Tibial nerve (tissue), 4 donors: Measurements from ENCODE around the gene FOXP4. TPM values are rescaled to one million over a fixed set of nuclear protein-coding genes. Genes with fewer than 3 reads are reported as not detected.

Experiments
- DNase-seq, 2 donors: peaks; one replicate each; pipeline ENCODE4 v3.0.0-alpha.2; 2019; ENCODE audit warnings: low spot score in 2 of 2
- H3K27ac ChIP-seq, 4 donors: fragments of 200-600 bp; sonication (generic) in 3 of 4; one replicate each; pipeline ENCODE4 v1.5.1; 2017 to 2019; ENCODE audit warnings: mild to moderate bottlenecking in 1 of 4
- H3K27me3 ChIP-seq, 2 donors: fragments of 200-600 bp; sonication (generic) in 1 of 2; one replicate each; pipeline versions ENCODE4 v1.5.1 to v1.6.0; 2017 to 2019
- H3K36me3 ChIP-seq, 3 donors: fragments of 200-600 bp; sonication (generic); one replicate each; pipeline ENCODE4 v1.5.1; 2018 to 2019
- H3K4me1 ChIP-seq, 4 donors: fragments of 200-600 bp; sonication (generic) in 3 of 4; one replicate each; pipeline ENCODE4 v1.5.1; 2017 to 2019
- H3K4me3 ChIP-seq, 4 donors: fragments of 200-600 bp; sonication (generic) in 3 of 4; one replicate each; pipeline ENCODE4 v1.5.1; 2017 to 2019; ENCODE audit warnings: mild to moderate bottlenecking in 1 of 4, moderate library complexity in 1 of 4
- H3K9me3 ChIP-seq, 4 donors: fragments of 200-600 bp; sonication (generic) in 3 of 4; one replicate each; pipeline ENCODE4 v1.5.1; 2017 to 2019
- EP300 ChIP-seq, 2 donors: sonication (generic); formaldehyde crosslinking; IDR thresholded peaks; one replicate each; pipeline ENCODE4 v1.6.1; 2017; ENCODE audit warnings: antibody characterized with exemption in 2 of 2, mild to moderate bottlenecking in 1 of 2
- POLR2A ChIP-seq, 2 donors: fragments of 450-650 bp; IDR thresholded peaks; one replicate each; pipeline ENCODE4 v1.6.1; 2017; ENCODE audit warnings: antibody characterized with exemption in 2 of 2, mild to moderate bottlenecking in 2 of 2, moderate library complexity in 2 of 2
- WGBS, 2 donors: methylation state at CpG; one replicate each; pipeline ENCODE4 v1.1.5; 2018; 5-methylcytosine and 5-hydroxymethylcytosine counted together
- total RNA-seq, 4 donors: library from RNA; depleted of rRNA; stranded (reverse); fragments of >200 nt; gene quantifications; one replicate each; pipeline ENCODE4 v1.1.0, GENCODE V29; 2016
- TF ChIP-seq, protein P1 (sequence below), 5 experiments: fragments of 200-600 bp in 3 of 5; fragments of 450-650 bp in 2 of 5; sonication (generic) in 3 of 5; IDR thresholded peaks; one replicate each; pipeline ENCODE4 v1.5.1; 2016 to 2019; ENCODE audit warnings: antibody characterized with exemption in 5 of 5, mild to moderate bottlenecking in 3 of 5, moderate library complexity in 2 of 5

Gene FOXP4
- total RNA-seq, 4 donors from 2014 or later, result 11.1 to 16.2 (median 14.7) TPM

DNA sequence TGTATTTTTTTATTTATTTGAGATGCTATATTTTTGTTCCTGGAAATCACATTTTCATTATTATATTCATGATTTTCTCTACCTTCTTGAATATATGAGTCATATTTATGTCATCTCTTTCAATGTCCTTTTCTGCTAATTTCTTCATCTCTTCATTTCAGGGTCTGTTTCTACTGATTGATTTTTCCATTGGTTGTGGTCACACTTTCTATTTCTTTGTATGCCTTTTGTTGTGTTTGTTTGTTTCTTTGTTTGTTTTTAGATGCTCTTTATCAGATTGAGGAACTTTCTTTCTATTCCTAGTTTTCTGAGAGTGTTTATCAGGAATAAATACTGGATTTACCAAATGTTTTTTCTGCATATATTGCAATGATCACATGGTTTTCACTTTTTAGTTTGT, 75.2 kb downstream of the FOXP4 start:
- Histone ChIP-seq H3K9me3 (peaks cover 0 to 16% (median 0%) of the 10 kb centered on the region in 4 donors), H3K4me3 (no peak overlapping the region), H3K27ac (no peak overlapping the region), H3K36me3 (no peaks in the 10 kb centered on the region), H3K4me1 (peaks cover 0 to 8% (median 0%) of the 10 kb centered on the region in 4 donors), H3K27me3 (no peaks in the 10 kb centered on the region)
- TF ChIP-seq EP300 (IDR thresholded peaks at IDR 0.05) (no peak), POLR2A (IDR thresholded peaks at IDR 0.05) (no peak)
- TF ChIP-seq, protein P1, sequence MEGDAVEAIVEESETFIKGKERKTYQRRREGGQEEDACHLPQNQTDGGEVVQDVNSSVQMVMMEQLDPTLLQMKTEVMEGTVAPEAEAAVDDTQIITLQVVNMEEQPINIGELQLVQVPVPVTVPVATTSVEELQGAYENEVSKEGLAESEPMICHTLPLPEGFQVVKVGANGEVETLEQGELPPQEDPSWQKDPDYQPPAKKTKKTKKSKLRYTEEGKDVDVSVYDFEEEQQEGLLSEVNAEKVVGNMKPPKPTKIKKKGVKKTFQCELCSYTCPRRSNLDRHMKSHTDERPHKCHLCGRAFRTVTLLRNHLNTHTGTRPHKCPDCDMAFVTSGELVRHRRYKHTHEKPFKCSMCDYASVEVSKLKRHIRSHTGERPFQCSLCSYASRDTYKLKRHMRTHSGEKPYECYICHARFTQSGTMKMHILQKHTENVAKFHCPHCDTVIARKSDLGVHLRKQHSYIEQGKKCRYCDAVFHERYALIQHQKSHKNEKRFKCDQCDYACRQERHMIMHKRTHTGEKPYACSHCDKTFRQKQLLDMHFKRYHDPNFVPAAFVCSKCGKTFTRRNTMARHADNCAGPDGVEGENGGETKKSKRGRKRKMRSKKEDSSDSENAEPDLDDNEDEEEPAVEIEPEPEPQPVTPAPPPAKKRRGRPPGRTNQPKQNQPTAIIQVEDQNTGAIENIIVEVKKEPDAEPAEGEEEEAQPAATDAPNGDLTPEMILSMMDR (IDR thresholded peaks at IDR 0.05), result no peak
- DNase-seq, result no peak

DNA sequence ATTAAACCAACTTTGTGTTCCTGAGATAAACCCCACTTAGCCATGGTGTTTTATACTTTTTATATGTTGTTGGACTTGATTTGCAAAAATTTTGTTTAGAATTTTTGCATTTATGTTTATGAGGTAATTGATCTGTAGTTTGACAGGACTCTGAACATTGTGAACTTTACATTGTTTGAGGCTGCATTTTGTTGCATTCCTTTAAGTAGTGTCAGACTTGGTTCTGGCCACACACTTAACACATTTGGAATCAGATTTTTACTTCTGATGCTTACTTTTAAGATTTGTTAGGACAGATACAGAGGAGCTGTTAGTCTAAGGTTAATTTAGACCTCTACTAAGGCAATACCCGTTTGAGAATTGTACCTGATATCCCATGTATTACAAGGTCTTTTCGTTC, 75.6 kb downstream of the FOXP4 start:
- Histone ChIP-seq H3K4me1 (peaks cover 0 to 8% (median 0%) of the 10 kb centered on the region in 4 donors), H3K27ac (no peak overlapping the region), H3K36me3 (no peaks in the 10 kb centered on the region), H3K4me3 (no peak overlapping the region), H3K9me3 (peaks cover 0 to 16% (median 0%) of the 10 kb centered on the region in 4 donors), H3K27me3 (no peaks in the 10 kb centered on the region)
- WGBS, 2 donors, result 12 to 35% methylated on average over 2 of the region's 2 CpGs
- DNase-seq, result no peak
- TF ChIP-seq EP300 (IDR thresholded peaks at IDR 0.05) (no peak), POLR2A (IDR thresholded peaks at IDR 0.05) (no peak)
- TF ChIP-seq, protein P1 (IDR thresholded peaks at IDR 0.05), result no peak

DNA sequence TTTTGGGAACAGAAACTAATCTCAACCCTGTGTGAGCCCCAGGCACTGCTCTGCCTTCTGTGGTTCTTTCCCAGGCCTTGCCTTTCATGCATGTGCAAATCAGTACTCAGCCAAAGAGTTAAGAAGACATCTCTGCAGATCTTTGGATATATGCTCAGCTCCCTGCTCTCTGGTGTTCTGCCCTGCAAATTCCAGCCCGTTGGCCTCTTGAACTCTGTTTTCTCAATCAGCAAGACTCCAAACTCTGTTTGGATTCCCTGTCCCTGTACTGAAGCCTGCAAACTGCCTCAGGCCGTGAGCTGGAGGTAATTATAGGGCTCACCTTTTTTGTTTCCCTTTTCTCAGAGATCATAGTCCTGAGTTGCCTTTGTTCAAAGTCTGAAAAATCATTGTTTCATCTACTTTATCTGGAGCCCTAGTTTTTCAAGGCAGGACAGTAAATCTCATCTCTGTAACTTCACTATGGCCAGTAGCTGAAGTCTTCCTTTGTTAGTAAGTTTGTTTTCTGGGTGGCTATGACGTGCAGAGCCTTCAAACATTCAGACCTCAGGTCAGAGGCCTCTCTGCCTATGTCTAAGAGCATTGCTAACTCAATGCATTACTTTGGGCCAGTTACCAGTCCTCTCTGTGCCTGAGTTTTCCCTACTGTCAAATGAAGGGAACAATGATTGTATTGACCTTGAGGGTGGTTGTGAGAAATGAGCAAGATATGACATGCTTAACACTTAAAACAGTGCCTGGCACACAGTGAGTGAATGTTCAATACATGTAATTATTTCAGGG, 76.2 kb downstream of the FOXP4 start:
- no peak overlapping the region for H3K27ac ChIP-seq
- DNase-seq, result no peak
- no peaks in the 10 kb centered on the region for H3K36me3 ChIP-seq
- peaks cover 0 to 8% (median 0%) of the 10 kb centered on the region in 4 donors for H3K4me1 ChIP-seq
- H3K9me3 ChIP-seq, result peaks cover 0 to 16% (median 0%) of the 10 kb centered on the region in 4 donors
- WGBS, 2 donors, result 25 to 33% methylated on average over 3 of the region's 3 CpGs
- TF ChIP-seq POLR2A (IDR thresholded peaks at IDR 0.05) (no peak), EP300 (IDR thresholded peaks at IDR 0.05) (no peak)
- TF ChIP-seq, protein P1 (IDR thresholded peaks at IDR 0.05), result no peak
- no peaks in the 10 kb centered on the region for H3K27me3 ChIP-seq
- H3K4me3 ChIP-seq, result no peak overlapping the region

DNA sequence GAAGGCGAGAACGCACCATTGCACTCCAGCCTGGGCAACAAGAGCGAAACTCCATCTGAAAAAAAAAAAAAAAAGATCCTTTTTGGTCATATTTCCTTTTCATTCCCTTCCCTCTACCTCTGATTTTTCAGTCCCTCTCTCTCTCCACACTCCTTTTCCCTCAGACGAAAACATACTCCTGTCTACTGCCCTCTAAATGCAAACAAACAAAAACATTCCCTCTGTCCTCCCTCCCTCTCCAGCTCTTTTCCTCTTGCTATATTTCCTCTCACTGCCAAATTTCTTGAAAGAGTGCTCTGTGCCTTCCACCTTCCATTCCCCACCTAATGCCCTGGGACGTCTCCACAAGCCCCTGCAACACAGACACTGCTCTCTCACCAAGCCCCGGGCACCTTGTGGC, 77.1 kb downstream of the FOXP4 start:
- peaks cover 0 to 6% of the 10 kb centered on the region in 2 donors for H3K27me3 ChIP-seq
- no peaks in the 10 kb centered on the region for H3K36me3 ChIP-seq
- no peak for DNase-seq
- WGBS, 2 donors, result 76 to 79% methylated on average over 6 of the region's 6 CpGs
- TF ChIP-seq, protein P1 (IDR thresholded peaks at IDR 0.05), result no peak
- TF ChIP-seq POLR2A (IDR thresholded peaks at IDR 0.05) (no peak), EP300 (IDR thresholded peaks at IDR 0.05) (no peak)
- peaks cover 0 to 16% (median 0%) of the 10 kb centered on the region in 4 donors for H3K9me3 ChIP-seq
- H3K4me3 ChIP-seq, result no peak overlapping the region
- no peak overlapping the region for H3K27ac ChIP-seq
- H3K4me1 ChIP-seq, result peaks cover 0 to 8% (median 0%) of the 10 kb centered on the region in 4 donors

DNA sequence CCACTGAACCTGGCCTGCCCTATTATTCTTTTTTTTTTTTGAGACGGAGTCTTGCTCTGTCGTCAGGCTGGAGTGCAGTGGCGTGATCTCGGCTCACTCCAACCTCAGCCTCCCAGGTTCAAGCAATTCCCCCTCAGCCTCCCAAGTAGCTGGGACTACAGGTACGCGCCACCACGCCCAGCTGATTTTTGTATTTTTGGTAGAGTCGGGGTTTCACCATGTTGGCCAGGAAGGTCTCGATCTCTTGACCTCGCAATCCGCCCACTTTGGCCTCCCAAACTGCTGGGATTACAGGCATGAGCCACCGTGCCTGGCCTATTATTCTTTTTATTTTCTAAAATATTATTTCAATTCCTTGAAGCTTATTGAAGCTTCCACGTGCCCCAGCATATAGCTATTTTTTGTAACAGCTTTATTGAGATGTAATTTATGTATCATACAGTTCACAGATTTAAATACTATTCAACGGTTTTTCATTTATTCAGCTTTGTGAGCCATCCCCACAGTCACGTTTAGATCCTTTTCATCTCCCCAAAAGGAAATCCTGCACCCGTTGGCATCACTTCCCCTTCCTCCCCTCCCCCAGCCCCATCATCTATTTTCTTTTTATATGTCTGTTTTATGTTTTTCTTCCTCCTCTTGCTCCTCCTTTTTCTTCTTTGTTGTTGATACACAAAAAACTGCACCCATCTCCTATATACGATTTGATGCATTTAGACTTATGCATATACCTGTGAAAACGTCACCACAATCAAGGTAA, 78.6 kb downstream of the FOXP4 start:
- Histone ChIP-seq H3K36me3 (no peaks in the 10 kb centered on the region), H3K27me3 (peaks cover 0 to 6% of the 10 kb centered on the region in 2 donors), H3K4me3 (no peak overlapping the region), H3K27ac (no peak overlapping the region), H3K9me3 (peaks cover 0 to 16% (median 0%) of the 10 kb centered on the region in 4 donors), H3K4me1 (peaks cover 0 to 8% (median 0%) of the 10 kb centered on the region in 4 donors)
- WGBS, 2 donors, result 84 to 85% methylated on average over 18 of the region's 18 CpGs
- no peak for TF ChIP-seq POLR2A (IDR thresholded peaks at IDR 0.05)
- TF ChIP-seq, protein P1 (IDR thresholded peaks at IDR 0.05), result no peak
- TF ChIP-seq EP300 (IDR thresholded peaks at IDR 0.05), result no peak
- no peak for DNase-seq
